ENCODE measurements around the gene SUSD2. TPM values are rescaled to one million over a fixed set of nuclear protein-coding genes. Genes with fewer than 3 reads are reported as not detected.

SUSD2 gene
- total and polyA plus RNA-seq, 4 donors = 0.14 to 2.5 (median 0.52) TPM

DNA sequence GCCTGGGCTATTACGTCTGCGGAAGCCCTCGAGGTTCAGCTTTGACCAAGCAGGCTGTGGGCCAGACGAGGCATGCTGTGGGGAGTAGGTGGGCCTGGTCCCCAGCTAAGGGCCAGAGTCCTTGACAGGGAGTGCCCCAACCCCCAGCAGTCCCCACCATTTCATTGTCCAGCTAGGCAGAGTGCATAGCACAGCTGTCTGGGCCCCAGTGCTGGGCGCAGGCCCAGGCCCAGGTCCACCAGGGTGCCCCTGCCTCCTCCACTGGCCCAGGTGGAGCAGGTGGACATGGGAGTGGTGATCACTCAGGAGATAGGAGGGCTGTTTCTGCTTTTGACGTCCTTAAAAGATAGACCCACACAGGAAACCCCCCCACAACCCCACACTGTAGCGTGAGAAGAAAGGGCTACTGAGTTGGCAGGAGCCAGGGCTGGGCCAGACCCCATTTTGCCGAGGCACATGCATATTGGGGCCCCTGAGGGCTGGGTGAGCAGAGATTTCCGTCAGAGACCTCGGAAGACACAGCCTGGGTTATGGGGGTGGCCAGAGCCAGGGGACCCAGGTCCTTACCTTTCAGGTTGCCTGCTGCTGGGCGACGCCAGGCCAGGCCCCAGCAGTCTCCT, 11.7 kb upstream of the SUSD2 start:
- no peaks in the 10 kb centered on the region for H3K9me3 ChIP-seq (ENCODE audit: control insufficient read depth in 4 of 4, low read length in 3 of 4)
- no peaks in the 10 kb centered on the region for H3K27me3 ChIP-seq (ENCODE audit: control insufficient read depth in 4 of 4, insufficient read depth in 4 of 4, low read length in 3 of 4)
- H3K4me3 ChIP-seq (ENCODE audit: low read depth in 1 of 3, low read length in 3 of 3) = no peak overlapping the region
- no peak overlapping the region for H3K9ac ChIP-seq (ENCODE audit: low read depth in 1 of 2, low read length in 2 of 2)
- peaks cover 0 to 1% (median 0%) of the 10 kb centered on the region in 4 donors for H3K4me1 ChIP-seq (ENCODE audit: control insufficient read depth in 4 of 4, insufficient read depth in 4 of 4, low read length in 3 of 4)
- 92% methylated on average over 12 of the region's 12 CpGs for WGBS
- H3K27ac ChIP-seq (ENCODE audit: low read depth in 1 of 2, low read length in 2 of 2) = no peak overlapping the region
- DNase-seq (ENCODE audit: low spot score) = no peak
- H3K36me3 ChIP-seq (ENCODE audit: control insufficient read depth in 4 of 4, insufficient read depth in 3 of 4, low read depth in 1 of 4, low read length in 3 of 4) = peaks cover 0 to 44% (median 7%) of the 10 kb centered on the region in 4 donors
- TF ChIP-seq HNF4G (IDR thresholded peaks at IDR 0.05) (no peak), RXRA (IDR thresholded peaks at IDR 0.05) (no peak), REST (IDR thresholded peaks at IDR 0.05) (no peak), YY1 (IDR thresholded peaks at IDR 0.05) (no peak), SP1 (IDR thresholded peaks at IDR 0.05) (no peak), JUND (IDR thresholded peaks at IDR 0.05) (no peak), TAF1 (conservative IDR thresholded peaks at IDR 0.05) (no peak), EGR1 (IDR thresholded peaks at IDR 0.05; ENCODE audit: low read depth in 2 of 2) (no peak), FOXA1 (IDR thresholded peaks at IDR 0.05) (no peak), FOXA2 (IDR thresholded peaks at IDR 0.05) (no peak), RAD21 (IDR thresholded peaks at IDR 0.05) (no peak), NR2F2 (IDR thresholded peaks at IDR 0.05) (no peak), GABPA (IDR thresholded peaks at IDR 0.05 in 1 of 2, conservative IDR thresholded peaks at IDR 0.05 in 1 of 2) (no peak), ATF3 (IDR thresholded peaks at IDR 0.05) (no peak), HNF4A (conservative IDR thresholded peaks at IDR 0.05) (no peak)
- TF ChIP-seq, protein P1, sequence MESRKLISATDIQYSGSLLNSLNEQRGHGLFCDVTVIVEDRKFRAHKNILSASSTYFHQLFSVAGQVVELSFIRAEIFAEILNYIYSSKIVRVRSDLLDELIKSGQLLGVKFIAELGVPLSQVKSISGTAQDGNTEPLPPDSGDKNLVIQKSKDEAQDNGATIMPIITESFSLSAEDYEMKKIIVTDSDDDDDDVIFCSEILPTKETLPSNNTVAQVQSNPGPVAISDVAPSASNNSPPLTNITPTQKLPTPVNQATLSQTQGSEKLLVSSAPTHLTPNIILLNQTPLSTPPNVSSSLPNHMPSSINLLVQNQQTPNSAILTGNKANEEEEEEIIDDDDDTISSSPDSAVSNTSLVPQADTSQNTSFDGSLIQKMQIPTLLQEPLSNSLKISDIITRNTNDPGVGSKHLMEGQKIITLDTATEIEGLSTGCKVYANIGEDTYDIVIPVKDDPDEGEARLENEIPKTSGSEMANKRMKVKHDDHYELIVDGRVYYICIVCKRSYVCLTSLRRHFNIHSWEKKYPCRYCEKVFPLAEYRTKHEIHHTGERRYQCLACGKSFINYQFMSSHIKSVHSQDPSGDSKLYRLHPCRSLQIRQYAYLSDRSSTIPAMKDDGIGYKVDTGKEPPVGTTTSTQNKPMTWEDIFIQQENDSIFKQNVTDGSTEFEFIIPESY (IDR thresholded peaks at IDR 0.05) = no peak
- TF ChIP-seq, protein P2, sequence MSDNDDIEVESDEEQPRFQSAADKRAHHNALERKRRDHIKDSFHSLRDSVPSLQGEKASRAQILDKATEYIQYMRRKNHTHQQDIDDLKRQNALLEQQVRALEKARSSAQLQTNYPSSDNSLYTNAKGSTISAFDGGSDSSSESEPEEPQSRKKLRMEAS (IDR thresholded peaks at IDR 0.05) = no peak
- TF ChIP-seq, protein P3, sequence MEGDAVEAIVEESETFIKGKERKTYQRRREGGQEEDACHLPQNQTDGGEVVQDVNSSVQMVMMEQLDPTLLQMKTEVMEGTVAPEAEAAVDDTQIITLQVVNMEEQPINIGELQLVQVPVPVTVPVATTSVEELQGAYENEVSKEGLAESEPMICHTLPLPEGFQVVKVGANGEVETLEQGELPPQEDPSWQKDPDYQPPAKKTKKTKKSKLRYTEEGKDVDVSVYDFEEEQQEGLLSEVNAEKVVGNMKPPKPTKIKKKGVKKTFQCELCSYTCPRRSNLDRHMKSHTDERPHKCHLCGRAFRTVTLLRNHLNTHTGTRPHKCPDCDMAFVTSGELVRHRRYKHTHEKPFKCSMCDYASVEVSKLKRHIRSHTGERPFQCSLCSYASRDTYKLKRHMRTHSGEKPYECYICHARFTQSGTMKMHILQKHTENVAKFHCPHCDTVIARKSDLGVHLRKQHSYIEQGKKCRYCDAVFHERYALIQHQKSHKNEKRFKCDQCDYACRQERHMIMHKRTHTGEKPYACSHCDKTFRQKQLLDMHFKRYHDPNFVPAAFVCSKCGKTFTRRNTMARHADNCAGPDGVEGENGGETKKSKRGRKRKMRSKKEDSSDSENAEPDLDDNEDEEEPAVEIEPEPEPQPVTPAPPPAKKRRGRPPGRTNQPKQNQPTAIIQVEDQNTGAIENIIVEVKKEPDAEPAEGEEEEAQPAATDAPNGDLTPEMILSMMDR (IDR thresholded peaks at IDR 0.05; ENCODE audit: low read depth, low read length, missing input control) = no peak
